GM20431 (cell line): Measurements from ENCODE around the gene CLDN7.

ENCODE experiments used
- in situ Hi-C: fragments of 300-500 bp; cut with MseI, MboI; formaldehyde crosslinking; loops from one replicate; pipeline ENCODE4 v1.15.0; 2020; ENCODE audit warnings: low sequenced_read_pairs; ENCODE audit not compliant: unreplicated experiment

Gene CLDN7

GRCh38 chr17:7262192-7262934 lies at the start of gene CLDN7:
TSS of gene CLDN7 (minus strand) at chr17:7262478. CDS start at chr17:7262043, 435 bp downstream.
- in situ Hi-C loops: no loop called here

GRCh38 chr17:7311110-7311705 lies 48.9 kb upstream of the CLDN7 start:
- in situ Hi-C loops: no loop called here

- in situ Hi-C loops: no loop called here
Observed at GRCh38 chr17:7309628-7310027, 47.4 kb upstream of the CLDN7 start.

- in situ Hi-C loops: no loop called here
Observed at GRCh38 chr17:7308625-7309433, 46.6 kb upstream of the CLDN7 start.

GRCh38 chr17:7307686-7308624 lies 45.7 kb upstream of the CLDN7 start:
- in situ Hi-C loops: no loop called here

GRCh38 chr17:7306911-7307685 lies 44.8 kb upstream of the CLDN7 start, which contains the start of gene EIF5A:
TSS of gene EIF5A (plus strand) at chr17:7307628. CDS start at chr17:7309636, 2,008 bp downstream.
- in situ Hi-C loops: no loop called here

GRCh38 chr17:7304179-7304578 lies 41.9 kb upstream of the CLDN7 start:
- in situ Hi-C loops: no loop called here

GRCh38 chr17:7296189-7296861 lies 34.0 kb upstream of the CLDN7 start:
- in situ Hi-C loops: loop anchor here (25.0 kb wide), 1 partner anchor 234 kb away; no protein-coding TSS in a partner anchor

- in situ Hi-C loops: loop anchor here (25.0 kb wide), 1 partner anchor 233 kb away; no protein-coding TSS in a partner anchor
Observed at GRCh38 chr17:7295230-7296180, 33.2 kb upstream of the CLDN7 start.

GRCh38 chr17:7294614-7295153 lies 32.4 kb upstream of the CLDN7 start, which contains the start of gene YBX2:
TSS of gene YBX2 (minus strand) at chr17:7294639. CDS start at chr17:7294500, 139 bp downstream.
- in situ Hi-C loops: loop anchor here (25.0 kb wide), 1 partner anchor 232 kb away; no protein-coding TSS in a partner anchor

- in situ Hi-C loops: loop anchor here (25.0 kb wide), 1 partner anchor 232 kb away; no protein-coding TSS in a partner anchor
Observed at GRCh38 chr17:7293816-7294613, 31.7 kb upstream of the CLDN7 start.

GRCh38 chr17:7293159-7293558 lies 30.9 kb upstream of the CLDN7 start:
- in situ Hi-C loops: loop anchor here (25.0 kb wide), 1 partner anchor 231 kb away; no protein-coding TSS in a partner anchor

- in situ Hi-C loops: loop anchor here (25.0 kb wide), 1 partner anchor 230 kb away; no protein-coding TSS in a partner anchor
Observed at GRCh38 chr17:7292729-7293128, 30.5 kb upstream of the CLDN7 start.

GRCh38 chr17:7292194-7292593 lies 29.9 kb upstream of the CLDN7 start:
- in situ Hi-C loops: loop anchor here (25.0 kb wide), 1 partner anchor 230 kb away; no protein-coding TSS in a partner anchor

GRCh38 chr17:7290685-7291084 lies 28.4 kb upstream of the CLDN7 start:
- in situ Hi-C loops: loop anchor here (25.0 kb wide), 1 partner anchor 228 kb away; no protein-coding TSS in a partner anchor

- in situ Hi-C loops: loop anchor here (25.0 kb wide), 1 partner anchor 228 kb away; no protein-coding TSS in a partner anchor
Observed at GRCh38 chr17:7290166-7290565, 27.9 kb upstream of the CLDN7 start.
